Activated CD8-positive, alpha-beta memory T cell treated with anti-CD3 and anti-CD28 coated beads for 4 hours (primary cell): ENCODE results near the gene NCKAP5.

ENCODE experiments used
- DNase-seq, 2 donors: peaks; one replicate each; pipeline ENCODE4 v3.0.0-alpha.2; 2020; ENCODE audit warnings: low read depth in 2 of 2

The NCKAP5 gene

GRCh38 chr2:133146893-133147292 is 421.4 kb downstream of the NCKAP5 start:
- DNase-seq, result no peak

DNA sequence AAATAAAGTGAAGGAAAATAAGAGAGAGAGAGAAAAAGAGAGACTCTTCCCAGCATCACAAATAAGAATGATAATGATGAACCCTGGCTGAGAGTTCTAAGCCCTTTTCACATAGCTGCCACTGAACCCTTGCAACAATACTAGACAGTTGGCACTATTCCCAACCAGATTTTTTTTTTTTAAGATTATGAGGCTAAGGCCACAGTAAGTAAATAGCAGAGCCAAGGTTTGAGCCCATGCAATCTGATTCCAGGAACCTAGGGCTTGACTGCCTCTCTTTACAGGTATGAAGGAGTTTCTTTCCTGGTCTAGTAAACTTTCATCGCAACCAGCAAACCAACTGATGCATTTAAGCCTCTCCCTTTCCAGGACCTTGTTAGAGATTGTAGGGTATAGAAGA is 424.6 kb downstream of the NCKAP5 start:
- DNase-seq, result no peak

GRCh38 chr2:133142087-133142486 is 426.2 kb downstream of the NCKAP5 start:
- no peak for DNase-seq

DNA sequence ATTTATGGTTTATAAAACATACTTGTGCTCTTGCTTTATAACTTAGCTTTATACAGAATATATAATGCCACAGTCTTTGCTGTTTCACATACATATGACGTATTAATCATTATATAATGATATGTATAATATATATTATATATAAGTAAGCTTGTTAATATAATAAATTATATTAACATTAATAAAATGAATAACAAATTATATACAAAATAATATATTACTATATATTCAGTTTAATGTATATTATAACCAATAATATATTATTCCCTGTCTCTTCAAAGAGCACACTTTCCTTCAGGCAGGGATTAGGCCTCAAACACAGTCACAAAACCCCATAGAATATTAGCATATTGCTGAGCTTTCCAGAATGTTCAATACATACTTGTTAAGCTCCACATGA is 427.6 kb downstream of the NCKAP5 start:
- no peak for DNase-seq

DNA sequence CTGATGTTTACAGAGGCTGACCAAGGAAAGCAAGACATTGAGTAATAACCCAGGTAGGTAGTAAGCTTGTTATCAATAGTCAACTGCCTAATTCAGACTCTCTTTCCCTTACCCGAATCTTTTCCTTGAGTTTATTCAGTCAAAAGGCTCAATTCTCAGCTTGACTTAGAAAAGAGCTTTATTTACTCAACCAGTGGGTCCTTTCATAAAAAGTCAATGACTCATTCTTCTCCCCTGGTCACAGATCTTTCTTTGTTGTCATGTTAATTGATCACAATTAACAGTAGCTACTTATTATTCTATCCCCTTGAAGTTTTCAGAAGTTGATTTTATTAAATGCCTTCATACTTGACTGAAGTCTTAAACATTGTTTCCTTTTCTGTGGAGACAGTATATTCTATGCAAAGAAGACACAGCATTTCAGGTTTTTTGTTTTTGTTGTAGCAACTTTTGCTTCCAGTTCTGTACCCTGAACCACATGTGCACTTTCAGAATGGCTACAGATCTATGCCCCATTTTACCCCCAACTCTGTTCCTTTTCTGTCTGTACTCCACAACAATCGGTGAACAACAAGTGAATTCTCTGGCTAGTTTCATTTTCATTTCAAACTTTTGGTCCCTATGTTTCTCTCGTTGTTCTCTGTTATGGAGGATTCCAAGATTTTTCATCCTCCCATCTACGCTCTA is 428.3 kb downstream of the NCKAP5 start:
- DNase-seq, result no peak

DNA sequence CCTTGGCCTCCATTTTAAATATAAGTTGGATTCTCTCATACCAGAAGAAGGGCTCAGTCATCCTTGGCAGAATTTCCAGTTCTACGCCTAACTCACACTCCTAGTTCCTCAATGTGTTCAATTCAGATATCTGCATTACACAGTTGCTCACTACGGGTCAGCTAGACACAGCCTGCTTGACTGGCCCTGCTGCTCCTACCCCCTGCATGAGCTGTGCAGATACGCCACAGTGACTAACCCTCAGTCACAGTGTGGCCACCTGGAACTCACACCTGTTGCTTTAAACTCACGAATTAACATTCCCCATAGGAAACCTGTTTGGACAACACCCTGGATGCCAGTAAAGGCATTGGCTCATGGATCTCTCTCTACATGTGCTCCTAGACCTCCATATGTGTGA is 429.6 kb downstream of the NCKAP5 start:
- DNase-seq, result no peak

- no peak for DNase-seq
These were observed 433.1 kb downstream of the NCKAP5 start for GRCh38 chr2:133135035-133135654.

- DNase-seq, result no peak
These were observed 437.6 kb downstream of the NCKAP5 start for GRCh38 chr2:133130548-133131246.

DNA sequence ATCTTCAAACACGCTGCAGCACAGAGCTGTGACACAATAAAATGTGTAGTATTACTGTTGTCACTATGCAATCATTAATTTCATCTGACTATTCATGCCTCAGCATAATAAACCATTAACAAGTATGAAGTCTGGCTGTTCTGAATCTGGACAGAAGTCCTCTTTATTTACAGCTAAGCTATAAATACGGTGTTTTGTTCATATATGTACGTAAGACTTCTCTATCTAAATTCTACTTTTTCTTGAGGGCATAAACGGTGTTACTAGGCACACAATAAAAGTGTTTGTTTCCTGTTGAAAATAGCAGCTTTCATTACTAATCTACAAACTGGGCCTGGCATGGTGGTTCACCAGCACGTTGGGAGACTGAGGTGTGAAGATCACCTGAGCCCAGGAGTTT is 443.8 kb downstream of the NCKAP5 start:
- no peak for DNase-seq

DNA sequence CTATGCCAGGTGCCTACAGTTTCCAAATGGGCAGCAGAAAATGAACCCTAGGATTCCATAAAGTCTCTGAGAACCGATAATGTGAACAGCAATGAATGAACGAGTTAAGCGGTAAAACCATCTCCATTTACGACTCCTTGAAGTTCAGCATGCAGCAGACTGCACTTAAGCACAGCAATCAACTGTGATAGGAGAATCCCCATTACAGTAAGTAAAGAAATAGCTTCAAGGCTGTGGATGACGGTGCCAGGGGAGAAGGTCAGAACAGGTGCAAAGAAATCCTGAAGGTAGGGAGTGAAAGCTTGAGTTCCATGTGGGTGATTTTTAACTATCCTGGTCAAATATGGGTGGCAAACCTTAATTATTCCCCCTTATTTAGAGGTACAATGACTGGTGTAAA is 444.4 kb downstream of the NCKAP5 start:
- no peak for DNase-seq

DNA sequence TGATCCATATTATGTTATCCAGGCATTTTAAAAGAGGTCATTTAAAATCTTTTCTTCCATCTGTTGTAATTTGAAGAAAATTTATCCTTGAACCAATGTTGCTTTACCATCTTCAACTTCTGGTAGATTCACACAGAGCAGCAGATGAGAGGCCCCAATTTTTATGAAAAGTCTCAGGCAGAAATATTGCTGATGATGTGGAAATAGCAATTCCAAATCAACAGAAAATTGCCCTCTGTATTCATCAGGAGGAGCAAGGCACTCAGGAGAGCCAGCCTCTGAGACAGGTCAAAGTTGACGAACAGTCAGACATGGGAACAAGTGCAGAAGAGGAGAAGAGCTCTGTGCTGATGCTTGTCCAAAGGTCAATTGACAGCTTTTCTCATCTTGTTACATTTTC is 444.9 kb downstream of the NCKAP5 start:
- no peak for DNase-seq

DNA sequence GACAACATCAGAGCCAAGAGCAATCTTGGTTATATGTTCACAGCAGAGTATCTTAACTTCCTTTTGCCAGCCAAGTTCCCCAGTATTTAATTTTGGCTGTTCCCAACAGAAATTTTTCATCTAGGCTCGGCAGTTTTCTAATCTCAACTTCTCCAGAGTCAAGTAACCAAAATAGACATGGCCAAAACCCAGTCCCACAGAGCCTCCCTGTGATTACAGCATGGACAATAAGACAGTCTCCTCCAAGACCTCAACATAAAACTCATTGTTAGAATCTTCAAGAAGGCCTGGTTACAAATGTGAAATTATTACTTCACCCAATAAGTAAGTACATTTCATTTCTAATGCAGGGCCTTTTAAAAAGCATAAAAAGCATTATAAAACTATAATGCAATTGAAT is 445.7 kb downstream of the NCKAP5 start:
- DNase-seq, result no peak

GRCh38 chr2:133120310-133120709 is 448.0 kb downstream of the NCKAP5 start:
- DNase-seq, result no peak

GRCh38 chr2:133110201-133110600 is 458.1 kb downstream of the NCKAP5 start:
- DNase-seq, result no peak

- no peak for DNase-seq
These were observed 458.5 kb downstream of the NCKAP5 start for GRCh38 chr2:133109772-133110171.

DNA sequence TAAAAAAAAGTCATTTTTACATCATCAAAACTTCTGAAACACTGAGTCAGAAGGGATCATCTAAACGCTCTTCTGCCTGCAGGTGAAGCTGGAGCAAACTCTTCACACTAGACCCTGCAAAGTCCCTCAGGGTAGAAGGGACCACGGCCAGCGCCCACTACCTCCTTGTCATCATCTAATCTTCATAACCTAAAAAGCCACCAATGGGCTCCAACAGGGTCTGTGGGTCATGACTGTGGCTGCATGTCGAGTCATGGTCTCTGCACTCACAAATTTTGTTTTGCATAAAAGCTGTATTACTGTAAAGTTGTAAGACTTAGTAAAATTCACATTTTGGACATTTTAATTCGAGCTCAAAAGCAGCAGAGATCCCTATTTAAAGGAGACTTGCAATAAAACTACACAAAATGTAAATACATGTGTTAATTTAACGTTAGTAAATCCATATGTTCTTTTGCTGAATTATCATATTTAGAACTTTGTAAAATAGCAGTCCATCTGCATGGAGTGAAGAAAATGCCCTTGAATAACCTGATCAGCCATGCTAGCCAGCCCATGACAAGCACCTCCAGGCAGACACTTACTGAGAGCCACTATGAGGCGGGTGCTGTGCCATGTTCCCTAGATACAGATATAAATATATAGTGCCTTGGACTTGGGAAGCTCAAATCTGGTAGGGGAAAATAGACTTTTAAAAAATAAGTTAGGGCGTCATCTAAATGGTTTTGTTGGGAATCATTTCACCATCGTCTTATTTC is 461.0 kb downstream of the NCKAP5 start:
- DNase-seq, result no peak

DNA sequence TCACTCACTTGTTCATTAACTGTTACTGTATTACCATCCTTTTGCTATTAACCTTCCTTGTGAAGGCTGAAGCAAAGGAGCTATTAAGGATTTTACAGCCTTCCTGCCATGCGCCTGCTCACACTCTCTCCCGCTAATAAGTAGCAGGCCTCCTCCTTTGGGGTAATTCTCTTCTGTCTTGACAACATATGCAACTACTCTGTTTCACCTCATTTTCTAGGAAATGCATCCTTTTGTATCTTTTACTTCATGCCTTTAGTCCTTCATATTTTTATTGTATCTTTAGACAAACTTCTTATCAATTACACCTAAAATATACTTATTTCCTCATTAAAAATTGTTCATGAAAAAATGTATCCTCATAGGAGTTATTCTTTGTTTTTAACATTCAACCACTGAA is 463.4 kb downstream of the NCKAP5 start:
- no peak for DNase-seq

DNA sequence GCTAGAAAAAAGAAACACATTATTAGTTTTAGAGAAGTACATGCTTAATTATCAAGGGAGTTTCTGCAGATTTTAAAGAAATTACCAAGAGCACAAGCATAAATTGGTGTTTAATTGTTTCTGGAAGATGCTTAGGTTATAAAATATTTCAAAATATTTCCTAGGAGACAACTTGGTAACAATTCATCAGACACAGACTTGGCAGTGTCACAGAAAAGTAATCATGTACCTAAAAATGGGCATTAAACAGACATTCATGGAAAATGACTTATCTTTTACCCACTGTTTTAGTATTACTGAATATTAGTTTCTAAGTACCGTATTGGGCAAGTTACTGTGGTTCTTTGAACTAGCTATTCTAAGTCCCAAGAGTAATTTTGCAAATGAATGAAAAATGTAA is 469.5 kb downstream of the NCKAP5 start:
- no peak for DNase-seq

- DNase-seq, result no peak
These were observed 470.6 kb downstream of the NCKAP5 start for GRCh38 chr2:133097666-133098065.

DNA sequence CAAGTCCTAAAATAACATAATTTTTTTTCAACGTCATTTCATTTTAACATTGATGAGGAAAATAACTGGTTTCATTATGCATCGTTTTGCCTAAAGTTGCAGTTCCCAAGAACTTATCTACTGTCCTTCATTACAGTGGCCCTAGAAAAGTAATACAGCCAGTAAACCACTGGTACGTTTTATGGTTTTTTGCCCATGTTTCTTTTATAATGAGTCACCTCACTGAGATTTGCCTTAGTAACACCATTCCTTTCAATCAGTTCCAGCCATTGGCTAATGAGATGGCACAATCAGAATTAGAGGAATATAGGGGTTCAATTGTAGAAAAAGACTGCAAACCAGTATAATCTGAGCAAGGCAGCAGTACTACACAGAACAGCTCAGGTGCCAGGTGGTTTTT is 475.7 kb downstream of the NCKAP5 start:
- DNase-seq, result no peak

- no peak for DNase-seq
These were observed 477.9 kb downstream of the NCKAP5 start for GRCh38 chr2:133090358-133090757.

DNA sequence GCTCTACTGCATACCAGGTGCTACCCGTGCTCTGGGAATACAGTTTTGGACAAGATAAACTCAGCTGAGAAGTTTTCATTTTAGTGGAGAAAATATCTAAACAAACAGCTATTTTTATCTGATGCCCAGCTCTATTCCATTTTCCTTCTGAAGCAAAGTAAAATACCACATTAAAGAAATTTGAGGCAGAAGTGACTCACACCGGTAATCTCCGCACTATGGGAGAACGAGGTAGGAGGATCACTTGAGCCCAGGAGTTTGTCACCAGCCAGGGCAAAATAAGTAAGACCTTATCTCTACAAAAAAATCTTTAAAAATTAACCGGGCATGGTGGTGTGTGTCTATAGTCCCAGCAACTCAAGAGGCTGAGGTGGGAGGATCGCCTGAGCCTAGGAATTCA is 482.1 kb downstream of the NCKAP5 start:
- no peak for DNase-seq

DNA sequence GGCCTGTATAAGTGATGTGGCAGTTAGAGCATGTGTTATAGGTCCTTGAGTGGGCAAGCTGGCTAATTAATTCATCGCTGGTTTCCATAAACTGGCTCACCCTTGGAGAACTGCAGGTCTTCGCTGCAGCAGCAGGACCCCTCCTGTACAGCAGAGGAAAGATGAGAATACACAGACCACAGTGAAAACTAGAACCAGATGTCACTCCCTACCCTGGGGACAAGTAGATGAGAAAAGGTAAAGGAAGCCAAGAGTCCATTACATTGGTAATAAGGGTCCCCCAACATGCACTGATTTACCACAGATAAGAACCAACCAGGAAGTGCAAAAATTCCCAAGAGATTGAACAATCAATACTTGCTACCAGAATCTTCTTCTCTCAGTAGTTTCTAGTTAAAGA is 482.6 kb downstream of the NCKAP5 start:
- no peak for DNase-seq
